HG03378 (cell line): ENCODE results near the gene SLAMF6.

Experiments
- ATAC-seq: cut with Tn5 transposase; IDR thresholded peaks from one replicate; pipeline ENCODE4 v1.9.1; 2021; ENCODE audit warnings: mild to moderate bottlenecking, moderate library complexity; ENCODE audit not compliant: unreplicated experiment

Gene SLAMF6

GRCh38 chr1:160436966-160437365 lies 86.1 kb downstream of the SLAMF6 start:
- ATAC-seq, result no peak
